ENCODE measurements around the gene ELF2. TPM values are rescaled to one million over a fixed set of nuclear protein-coding genes. Genes with fewer than 3 reads are reported as not detected.

ELF2 gene
- total and polyA plus RNA-seq, 2 of the 8 experiments (the other 6 are each of a cell fraction or from before 2014, with no cell fraction given), result 21.1 to 44.3 TPM

GRCh38 chr4:139200506-139200905 lies 23.5 kb upstream of the ELF2 start:
- H2BK20ac ChIP-seq (ENCODE audit: low read length), result no peak overlapping the region
- FAIRE-seq, result no peak
- H3K9ac ChIP-seq (replicated peaks in 1 of 4; ENCODE audit: extremely low read depth in 1 of 4, low read depth in 3 of 4, low read length in 3 of 4), result no peak overlapping the region
- H3K4me3 ChIP-seq (ENCODE audit: extremely low read depth in 1 of 4, insufficient read depth in 2 of 4, low read depth in 3 of 4, low read length in 4 of 4), result no peak overlapping the region
- no peaks in the 10 kb centered on the region for H3K27me3 ChIP-seq (replicated peaks in 1 of 4; ENCODE audit: control insufficient read depth in 3 of 4, extremely low read depth in 1 of 4, insufficient read depth in 3 of 4, low read length in 3 of 4)
- H2AK5ac ChIP-seq (ENCODE audit: low read depth, low read length), result no peak overlapping the region
- no peak overlapping the region for H4K8ac ChIP-seq (ENCODE audit: extremely low read depth, insufficient read depth, low read length)
- no peaks in the 10 kb centered on the region for H3K79me2 ChIP-seq (ENCODE audit: control insufficient read depth in 1 of 2, insufficient read depth in 2 of 2, low read length in 2 of 2)
- no peak overlapping the region for H2AFZ ChIP-seq (ENCODE audit: low read length)
- no peak overlapping the region for H4K91ac ChIP-seq (replicated peaks; ENCODE audit: insufficient read length, low read length)
- no peak overlapping the region for H4K5ac ChIP-seq (ENCODE audit: insufficient read length, low read depth, low read length)
- H3K18ac ChIP-seq (ENCODE audit: extremely low read depth, low read length), result no peak overlapping the region
- WGBS, 2 experiments (ENCODE audit: extremely low coverage in 1 of 2, insufficient coverage in 1 of 2, insufficient read length in 1 of 2, insufficient replicate concordance in 2 of 2, low coverage in 1 of 2, low lambda C conversion rate in 2 of 2, missing lambda C conversion rate in 1 of 2), result 95% methylated on average over 4 of the region's 4 CpGs; no CpG with 5 or more reads in 1 of the 2 experiments
- no peak overlapping the region for H2BK5ac ChIP-seq (ENCODE audit: low read depth, low read length)
- no peak overlapping the region for H3K56ac ChIP-seq (replicated peaks; ENCODE audit: insufficient read length, low read depth, low read length)
- H3K9me3 ChIP-seq (ENCODE audit: insufficient read depth in 2 of 2, low read depth in 1 of 2, low read length in 1 of 2), result peaks cover 0 to 2% of the 10 kb centered on the region in 2 experiments; a peak in 1 of 4 replicates
- CTCF ChIA-PET (ENCODE audit: partially characterized antibody), result interaction anchor here (0.7 to 0.8 kb wide), 3 partner anchors 12 to 82 kb away, joined by 3 read pairs; no protein-coding TSS in a partner anchor
- POLR2A ChIA-PET (ENCODE audit: partially characterized antibody), result no interaction called here
- H2BK12ac ChIP-seq (ENCODE audit: low read depth, low read length), result no peak overlapping the region
- H3K79me1 ChIP-seq (ENCODE audit: low read depth, low read length), result no peaks in the 10 kb centered on the region
- H3K4ac ChIP-seq (replicated peaks; ENCODE audit: insufficient read length, low read depth, low read length), result no peak overlapping the region
- no peak overlapping the region for H3K4me2 ChIP-seq (ENCODE audit: insufficient read depth in 1 of 2, low read depth in 2 of 2, low read length in 2 of 2)
- no peaks in the 10 kb centered on the region for H4K20me1 ChIP-seq (replicated peaks in 1 of 2; ENCODE audit: control insufficient read depth in 1 of 2, insufficient read depth in 2 of 2, low read length in 2 of 2)
- H3K36me3 ChIP-seq (ENCODE audit: control insufficient read depth in 2 of 4, insufficient read depth in 4 of 4, low read length in 3 of 4), result no peaks in the 10 kb centered on the region
- H2BK15ac ChIP-seq (ENCODE audit: low read length), result no peak overlapping the region
- no peak for DNase-seq (ENCODE audit: low read depth in 1 of 2, low spot score in 2 of 2)
- H3K4me1 ChIP-seq (replicated peaks in 1 of 4; ENCODE audit: control insufficient read depth in 3 of 4, insufficient read depth in 4 of 4, low read length in 3 of 4), result no peaks in the 10 kb centered on the region
- H3K27ac ChIP-seq (ENCODE audit: low read depth, low read length), result no peak overlapping the region
- H3K23me2 ChIP-seq (ENCODE audit: low read depth, low read length), result no peaks in the 10 kb centered on the region
- no peak overlapping the region for H2BK120ac ChIP-seq (replicated peaks; ENCODE audit: low read depth, low read length)
- no peak overlapping the region for H3K14ac ChIP-seq (ENCODE audit: insufficient read length)
- no peak overlapping the region for H3K23ac ChIP-seq (ENCODE audit: insufficient read length)
- TF ChIP-seq GTF2F1 (IDR thresholded peaks at IDR 0.05; ENCODE audit: borderline replicate concordance, low read depth, low read length), result no peak
- TF ChIP-seq EP300 (IDR thresholded peaks at IDR 0.05; ENCODE audit: borderline replicate concordance in 1 of 2, low read depth in 2 of 2, low read length in 2 of 2), result no peak
- no peak for TF ChIP-seq POU5F1 (IDR thresholded peaks at IDR 0.05; ENCODE audit: low read depth, low read length)
- TF ChIP-seq CTBP2 (IDR thresholded peaks at IDR 0.05; ENCODE audit: borderline replicate concordance, insufficient read depth, insufficient read length, low read length), result no peak
- no peak for TF ChIP-seq CHD2 (IDR thresholded peaks at IDR 0.05; ENCODE audit: low read length)
- TF ChIP-seq CHD1 (IDR thresholded peaks at IDR 0.05; ENCODE audit: low read depth, low read length), result no peak
- no peak for TF ChIP-seq SIRT6 (IDR thresholded peaks at IDR 0.05; ENCODE audit: low read length)
- no peak for TF ChIP-seq SRF (IDR thresholded peaks at IDR 0.05; ENCODE audit: low read depth, low read length)
- TF ChIP-seq TAF1 (IDR thresholded peaks at IDR 0.05; ENCODE audit: low read depth, low read length), result no peak
- TF ChIP-seq HDAC2 (IDR thresholded peaks at IDR 0.05; ENCODE audit: borderline replicate concordance in 1 of 2, low read depth in 2 of 2, low read length in 2 of 2), result no peak
- no peak for TF ChIP-seq POLR2AphosphoS5 (IDR thresholded peaks at IDR 0.05; ENCODE audit: low read depth, low read length)
- no peak for TF ChIP-seq POLR2A (IDR thresholded peaks at IDR 0.05; ENCODE audit: control extremely low read depth in 1 of 2, low read depth in 2 of 2, low read length in 2 of 2)
- TF ChIP-seq, protein P1, sequence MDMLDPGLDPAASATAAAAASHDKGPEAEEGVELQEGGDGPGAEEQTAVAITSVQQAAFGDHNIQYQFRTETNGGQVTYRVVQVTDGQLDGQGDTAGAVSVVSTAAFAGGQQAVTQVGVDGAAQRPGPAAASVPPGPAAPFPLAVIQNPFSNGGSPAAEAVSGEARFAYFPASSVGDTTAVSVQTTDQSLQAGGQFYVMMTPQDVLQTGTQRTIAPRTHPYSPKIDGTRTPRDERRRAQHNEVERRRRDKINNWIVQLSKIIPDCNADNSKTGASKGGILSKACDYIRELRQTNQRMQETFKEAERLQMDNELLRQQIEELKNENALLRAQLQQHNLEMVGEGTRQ (IDR thresholded peaks at IDR 0.05; ENCODE audit: low read length), result no peak
- TF ChIP-seq SAP30 (IDR thresholded peaks at IDR 0.05; ENCODE audit: insufficient read depth, insufficient replicate concordance, low read length), result no peak
